GM12891 (cell line): ENCODE data around the gene GNB5.

Experiments used
- PAX5 ChIP-seq: IDR thresholded peaks from 2 replicates; pipeline ENCODE4 v1.6.1; 2011; ENCODE audit warnings: low read length, moderate library complexity, mild to moderate bottlenecking; ENCODE audit not compliant: insufficient read depth, severe bottlenecking
- POLR2A ChIP-seq: IDR thresholded peaks from 2 replicates; pipeline ENCODE4 v1.6.1; 2011; ENCODE audit warnings: low read depth, low read length, control low read depth
- POLR2AphosphoS5 ChIP-seq: IDR thresholded peaks from 2 replicates; pipeline ENCODE4 v1.6.1; 2011; ENCODE audit warnings: low read depth, low read length, control low read depth
- POU2F2 ChIP-seq: IDR thresholded peaks from 2 replicates; pipeline ENCODE4 v1.6.1; 2011; ENCODE audit warnings: low read depth, mild to moderate bottlenecking, control low read depth, low read length, moderate library complexity
- SPI1 ChIP-seq: IDR thresholded peaks from 2 replicates; pipeline ENCODE4 v1.6.1; 2011; ENCODE audit warnings: low read depth, low read length, control low read depth
- TAF1 ChIP-seq: IDR thresholded peaks from 2 replicates; pipeline ENCODE4 v1.6.1; 2011; ENCODE audit warnings: low read depth, low read length, control low read depth

- TF ChIP-seq POLR2A (no peak), TAF1 (no peak), SPI1 (no peak), POLR2AphosphoS5 (no peak), POU2F2 (no peak), PAX5 (no peak)
Measured at GRCh38 chr15:52161406-52161966, 29.7 kb downstream of the GNB5 start.
